Liver (tissue), 3 donors: ENCODE measurements around the gene SLC18A3.

ENCODE experiments used
- FOXA1 ChIP-seq: IDR thresholded peaks from 2 replicates; pipeline ENCODE4 v1.6.1; 2016; ENCODE audit warnings: antibody characterized with exemption
- JUND ChIP-seq, 2 donors: IDR thresholded peaks; 2 replicates each; pipeline ENCODE4 v1.6.1; 2016; ENCODE audit warnings: antibody characterized with exemption in 2 of 2
- RAD21 ChIP-seq, 2 donors: IDR thresholded peaks; 2 replicates each; pipeline ENCODE4 v1.6.1; 2016; ENCODE audit warnings: antibody characterized with exemption in 2 of 2, mild to moderate bottlenecking in 2 of 2
- RXRA ChIP-seq, 2 donors: IDR thresholded peaks; 2 replicates each; pipeline ENCODE4 v1.6.1; 2017 to 2018; ENCODE audit warnings: antibody characterized with exemption in 2 of 2, mild to moderate bottlenecking in 1 of 2
- SP1 ChIP-seq: IDR thresholded peaks from 2 replicates; pipeline ENCODE4 v1.6.1; 2018; ENCODE audit warnings: antibody characterized with exemption, mild to moderate bottlenecking
- TAF1 ChIP-seq: conservative IDR thresholded peaks from 2 replicates; pipeline ENCODE4 v1.6.1; 2016; ENCODE audit warnings: antibody characterized with exemption, mild to moderate bottlenecking
- TF ChIP-seq, protein P1 (sequence below): fragments of 150-350 bp; IDR thresholded peaks from 2 replicates; pipeline ENCODE4 v1.5.1; 2017; ENCODE audit warnings: improper control_type of control experiment, low read depth, low read length; ENCODE audit not compliant: missing input control
- TF ChIP-seq, protein P2 (sequence below): IDR thresholded peaks from 2 replicates; pipeline ENCODE4 v1.6.1; 2016; ENCODE audit warnings: antibody characterized with exemption
- TF ChIP-seq, protein P3 (sequence below): IDR thresholded peaks from 2 replicates; pipeline ENCODE4 v1.6.1; 2016; ENCODE audit warnings: antibody characterized with exemption
- TF ChIP-seq, protein P4 (sequence below): IDR thresholded peaks from 2 replicates; pipeline ENCODE4 v1.6.1; 2016; ENCODE audit warnings: antibody characterized with exemption
- TF ChIP-seq, protein P5 (sequence below): IDR thresholded peaks from 2 replicates; pipeline ENCODE4 v1.6.1; 2016; ENCODE audit warnings: antibody characterized with exemption, mild to moderate bottlenecking
- donor health status: healthy.
- donor health status: healthy.

DNA sequence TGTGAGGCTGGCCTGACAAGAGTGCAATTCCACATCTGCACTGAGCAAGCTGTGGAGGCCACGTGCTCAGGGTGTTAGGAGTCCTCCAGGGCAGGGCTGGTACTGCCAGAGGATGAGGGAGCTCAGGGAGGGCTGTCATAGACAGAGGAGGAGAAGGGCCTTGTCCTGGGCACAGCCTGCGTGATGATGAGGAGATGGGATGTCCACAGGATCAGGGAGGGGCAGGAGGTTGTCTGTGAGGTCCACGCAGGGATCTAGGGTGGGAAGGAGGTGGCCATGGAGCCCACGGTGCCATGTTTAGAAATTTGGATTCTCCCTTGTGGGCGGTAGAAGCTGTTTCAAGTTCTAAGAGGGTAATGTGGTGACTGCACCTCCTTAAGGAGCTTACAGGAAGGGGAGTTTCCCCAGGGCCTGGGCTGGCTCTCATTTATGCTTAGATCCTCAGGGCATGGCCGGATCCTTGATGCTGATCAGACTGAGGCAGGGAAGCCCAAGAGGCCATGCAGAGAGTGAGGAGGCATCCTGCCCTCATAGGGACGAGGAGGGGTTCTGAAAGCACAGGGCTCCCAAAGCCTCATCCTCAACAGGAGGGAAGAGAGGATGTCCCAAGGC lies 34.0 kb downstream of the SLC18A3 start:
- TF ChIP-seq, protein P1, sequence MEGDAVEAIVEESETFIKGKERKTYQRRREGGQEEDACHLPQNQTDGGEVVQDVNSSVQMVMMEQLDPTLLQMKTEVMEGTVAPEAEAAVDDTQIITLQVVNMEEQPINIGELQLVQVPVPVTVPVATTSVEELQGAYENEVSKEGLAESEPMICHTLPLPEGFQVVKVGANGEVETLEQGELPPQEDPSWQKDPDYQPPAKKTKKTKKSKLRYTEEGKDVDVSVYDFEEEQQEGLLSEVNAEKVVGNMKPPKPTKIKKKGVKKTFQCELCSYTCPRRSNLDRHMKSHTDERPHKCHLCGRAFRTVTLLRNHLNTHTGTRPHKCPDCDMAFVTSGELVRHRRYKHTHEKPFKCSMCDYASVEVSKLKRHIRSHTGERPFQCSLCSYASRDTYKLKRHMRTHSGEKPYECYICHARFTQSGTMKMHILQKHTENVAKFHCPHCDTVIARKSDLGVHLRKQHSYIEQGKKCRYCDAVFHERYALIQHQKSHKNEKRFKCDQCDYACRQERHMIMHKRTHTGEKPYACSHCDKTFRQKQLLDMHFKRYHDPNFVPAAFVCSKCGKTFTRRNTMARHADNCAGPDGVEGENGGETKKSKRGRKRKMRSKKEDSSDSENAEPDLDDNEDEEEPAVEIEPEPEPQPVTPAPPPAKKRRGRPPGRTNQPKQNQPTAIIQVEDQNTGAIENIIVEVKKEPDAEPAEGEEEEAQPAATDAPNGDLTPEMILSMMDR: no peak
- TF ChIP-seq JUND (IDR thresholded peaks at IDR 0.05): no peak
- TF ChIP-seq, protein P2, sequence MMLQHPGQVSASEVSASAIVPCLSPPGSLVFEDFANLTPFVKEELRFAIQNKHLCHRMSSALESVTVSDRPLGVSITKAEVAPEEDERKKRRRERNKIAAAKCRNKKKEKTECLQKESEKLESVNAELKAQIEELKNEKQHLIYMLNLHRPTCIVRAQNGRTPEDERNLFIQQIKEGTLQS: no peak
- TF ChIP-seq, protein P3, sequence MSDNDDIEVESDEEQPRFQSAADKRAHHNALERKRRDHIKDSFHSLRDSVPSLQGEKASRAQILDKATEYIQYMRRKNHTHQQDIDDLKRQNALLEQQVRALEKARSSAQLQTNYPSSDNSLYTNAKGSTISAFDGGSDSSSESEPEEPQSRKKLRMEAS: no peak
- TF ChIP-seq RXRA (IDR thresholded peaks at IDR 0.05): no peak
- no peak for TF ChIP-seq SP1
- TF ChIP-seq, protein P4, sequence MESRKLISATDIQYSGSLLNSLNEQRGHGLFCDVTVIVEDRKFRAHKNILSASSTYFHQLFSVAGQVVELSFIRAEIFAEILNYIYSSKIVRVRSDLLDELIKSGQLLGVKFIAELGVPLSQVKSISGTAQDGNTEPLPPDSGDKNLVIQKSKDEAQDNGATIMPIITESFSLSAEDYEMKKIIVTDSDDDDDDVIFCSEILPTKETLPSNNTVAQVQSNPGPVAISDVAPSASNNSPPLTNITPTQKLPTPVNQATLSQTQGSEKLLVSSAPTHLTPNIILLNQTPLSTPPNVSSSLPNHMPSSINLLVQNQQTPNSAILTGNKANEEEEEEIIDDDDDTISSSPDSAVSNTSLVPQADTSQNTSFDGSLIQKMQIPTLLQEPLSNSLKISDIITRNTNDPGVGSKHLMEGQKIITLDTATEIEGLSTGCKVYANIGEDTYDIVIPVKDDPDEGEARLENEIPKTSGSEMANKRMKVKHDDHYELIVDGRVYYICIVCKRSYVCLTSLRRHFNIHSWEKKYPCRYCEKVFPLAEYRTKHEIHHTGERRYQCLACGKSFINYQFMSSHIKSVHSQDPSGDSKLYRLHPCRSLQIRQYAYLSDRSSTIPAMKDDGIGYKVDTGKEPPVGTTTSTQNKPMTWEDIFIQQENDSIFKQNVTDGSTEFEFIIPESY: no peak
- TF ChIP-seq TAF1: no peak
- TF ChIP-seq RAD21 (IDR thresholded peaks at IDR 0.05): no peak
- TF ChIP-seq, protein P5, sequence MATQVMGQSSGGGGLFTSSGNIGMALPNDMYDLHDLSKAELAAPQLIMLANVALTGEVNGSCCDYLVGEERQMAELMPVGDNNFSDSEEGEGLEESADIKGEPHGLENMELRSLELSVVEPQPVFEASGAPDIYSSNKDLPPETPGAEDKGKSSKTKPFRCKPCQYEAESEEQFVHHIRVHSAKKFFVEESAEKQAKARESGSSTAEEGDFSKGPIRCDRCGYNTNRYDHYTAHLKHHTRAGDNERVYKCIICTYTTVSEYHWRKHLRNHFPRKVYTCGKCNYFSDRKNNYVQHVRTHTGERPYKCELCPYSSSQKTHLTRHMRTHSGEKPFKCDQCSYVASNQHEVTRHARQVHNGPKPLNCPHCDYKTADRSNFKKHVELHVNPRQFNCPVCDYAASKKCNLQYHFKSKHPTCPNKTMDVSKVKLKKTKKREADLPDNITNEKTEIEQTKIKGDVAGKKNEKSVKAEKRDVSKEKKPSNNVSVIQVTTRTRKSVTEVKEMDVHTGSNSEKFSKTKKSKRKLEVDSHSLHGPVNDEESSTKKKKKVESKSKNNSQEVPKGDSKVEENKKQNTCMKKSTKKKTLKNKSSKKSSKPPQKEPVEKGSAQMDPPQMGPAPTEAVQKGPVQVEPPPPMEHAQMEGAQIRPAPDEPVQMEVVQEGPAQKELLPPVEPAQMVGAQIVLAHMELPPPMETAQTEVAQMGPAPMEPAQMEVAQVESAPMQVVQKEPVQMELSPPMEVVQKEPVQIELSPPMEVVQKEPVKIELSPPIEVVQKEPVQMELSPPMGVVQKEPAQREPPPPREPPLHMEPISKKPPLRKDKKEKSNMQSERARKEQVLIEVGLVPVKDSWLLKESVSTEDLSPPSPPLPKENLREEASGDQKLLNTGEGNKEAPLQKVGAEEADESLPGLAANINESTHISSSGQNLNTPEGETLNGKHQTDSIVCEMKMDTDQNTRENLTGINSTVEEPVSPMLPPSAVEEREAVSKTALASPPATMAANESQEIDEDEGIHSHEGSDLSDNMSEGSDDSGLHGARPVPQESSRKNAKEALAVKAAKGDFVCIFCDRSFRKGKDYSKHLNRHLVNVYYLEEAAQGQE: no peak
- no peak for TF ChIP-seq FOXA1
